NCI-H2227 treated with DMSO at 0.1 percent for 48 hours (cell line): ENCODE data around the gene CALM1.
A peak's percentile ranks its signal among the peaks of the same experiment; 100 is the strongest.

Experiments used
- DNase-seq: peaks from one replicate; lab custom pipeline; 2025; lab: John Stamatoyannopoulos, UW

Gene CALM1

GRCh38 chr14:90396341-90397339 lies at the start of gene CALM1:
Gene CALM1 (plus strand): TSS chr14:90397029. CDS start chr14:90397231, 202 bp downstream.
- peak; percentile 89 for DNase-seq

GRCh38 chr14:90348270-90348669 lies 48.6 kb upstream of the CALM1 start:
- DNase-seq = no peak

- no peak for DNase-seq
These were observed 47.1 kb upstream of the CALM1 start for GRCh38 chr14:90349739-90350138.

- DNase-seq = no peak
These were observed 42.1 kb upstream of the CALM1 start for GRCh38 chr14:90354551-90355298.

GRCh38 chr14:90355540-90356518 lies 41.0 kb upstream of the CALM1 start:
- peak; percentile 69 for DNase-seq

- no peak for DNase-seq
These were observed 39.9 kb upstream of the CALM1 start for GRCh38 chr14:90356925-90357324.

GRCh38 chr14:90358359-90358758 lies 38.5 kb upstream of the CALM1 start:
- no peak for DNase-seq

- DNase-seq = no peak
These were observed 34.8 kb upstream of the CALM1 start for GRCh38 chr14:90361865-90362557.

- no peak for DNase-seq
These were observed 34.3 kb upstream of the CALM1 start for GRCh38 chr14:90362558-90362896.

GRCh38 chr14:90368946-90369721 lies 27.7 kb upstream of the CALM1 start:
- no peak for DNase-seq

GRCh38 chr14:90373887-90374286 lies 22.9 kb upstream of the CALM1 start:
- DNase-seq = no peak

- DNase-seq = no peak
These were observed 22.0 kb upstream of the CALM1 start for GRCh38 chr14:90374813-90375212.

- no peak for DNase-seq
These were observed 20.9 kb upstream of the CALM1 start for GRCh38 chr14:90375934-90376333.

- DNase-seq = no peak
These were observed 18.6 kb upstream of the CALM1 start for GRCh38 chr14:90378249-90378648.

- DNase-seq = no peak
These were observed 17.7 kb upstream of the CALM1 start for GRCh38 chr14:90379106-90379505.

GRCh38 chr14:90381011-90381786 lies 15.6 kb upstream of the CALM1 start:
- DNase-seq = peak; percentile 31

- peak; percentile 58 for DNase-seq
These were observed 14.8 kb upstream of the CALM1 start for GRCh38 chr14:90381999-90382451.

GRCh38 chr14:90382491-90383125 lies 14.2 kb upstream of the CALM1 start:
- peak; percentile 82 for DNase-seq
